NB4 (cell line): ENCODE results near the gene MPZL1.

ENCODE experiments used
- CTCF ChIP-seq: IDR thresholded peaks from one replicate; pipeline ENCODE4 v1.5.1; 2012; ENCODE audit warnings: low read depth, low read length
- POLR2A ChIP-seq: IDR thresholded peaks from 2 replicates; pipeline ENCODE4 v1.6.1; 2011; ENCODE audit warnings: mild to moderate bottlenecking; ENCODE audit not compliant: insufficient read length; ENCODE audit errors: extremely low read depth
- TF ChIP-seq, protein P1 (sequence below): IDR thresholded peaks from 2 replicates; pipeline ENCODE4 v1.6.1; 2011; ENCODE audit warnings: low read depth, low read length

- TF ChIP-seq CTCF (no peak), POLR2A (no peak)
- TF ChIP-seq, protein P1, sequence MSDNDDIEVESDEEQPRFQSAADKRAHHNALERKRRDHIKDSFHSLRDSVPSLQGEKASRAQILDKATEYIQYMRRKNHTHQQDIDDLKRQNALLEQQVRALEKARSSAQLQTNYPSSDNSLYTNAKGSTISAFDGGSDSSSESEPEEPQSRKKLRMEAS = no peak
These were observed 46.0 kb downstream of the MPZL1 start for GRCh38 chr1:167767761-167768160.
